ENCODE results near the gene CERS4.

- TF ChIP-seq CTCF (IDR thresholded peaks at IDR 0.05; ENCODE audit: low read depth, low read length, poor library complexity, severe bottlenecking) (no peak), EZH2phosphoT487 (IDR thresholded peaks at IDR 0.05; ENCODE audit: borderline replicate concordance, low read length) (no peak)
These were observed 93.2 kb downstream of the CERS4 start for GRCh38 chr19:8302357-8302691.

All from DOHH2 (cell line).